SW480 (cell line): ENCODE results near the gene RGS2.
A peak's percentile ranks its signal among the peaks of the same experiment; 100 is the strongest.

ENCODE experiments used
- DNase-seq: peaks from one replicate; pipeline ENCODE4 v3.0.0-alpha.2; 2016; ENCODE audit warnings: low spot score

Gene RGS2

GRCh38 chr1:192795916-192796618 is 12.8 kb upstream of the RGS2 start:
- DNase-seq, result no peak

DNA sequence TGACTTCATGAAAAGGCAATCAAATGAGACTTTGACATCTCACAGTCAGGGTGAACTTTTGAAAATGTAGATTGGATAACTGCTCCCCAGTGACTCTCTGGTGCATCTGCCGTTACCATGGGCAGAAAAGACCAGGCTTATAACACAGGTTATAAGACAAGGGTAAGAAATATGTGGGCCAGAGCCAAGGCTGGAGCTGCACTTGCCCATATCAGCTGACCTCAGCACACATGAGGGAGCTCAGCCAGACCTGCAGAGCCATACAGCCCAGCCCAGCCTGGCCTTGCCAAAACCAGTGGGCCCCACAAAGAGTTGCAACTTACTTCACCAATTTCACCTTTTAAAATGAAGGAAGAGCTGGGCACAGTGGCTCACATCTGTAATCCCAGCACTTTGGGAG is 11.7 kb upstream of the RGS2 start:
- no peak for DNase-seq

- no peak for DNase-seq
Measured at GRCh38 chr1:192797891-192798290, 10.9 kb upstream of the RGS2 start.

GRCh38 chr1:192801451-192801850 is 7.4 kb upstream of the RGS2 start:
- no peak for DNase-seq

DNA sequence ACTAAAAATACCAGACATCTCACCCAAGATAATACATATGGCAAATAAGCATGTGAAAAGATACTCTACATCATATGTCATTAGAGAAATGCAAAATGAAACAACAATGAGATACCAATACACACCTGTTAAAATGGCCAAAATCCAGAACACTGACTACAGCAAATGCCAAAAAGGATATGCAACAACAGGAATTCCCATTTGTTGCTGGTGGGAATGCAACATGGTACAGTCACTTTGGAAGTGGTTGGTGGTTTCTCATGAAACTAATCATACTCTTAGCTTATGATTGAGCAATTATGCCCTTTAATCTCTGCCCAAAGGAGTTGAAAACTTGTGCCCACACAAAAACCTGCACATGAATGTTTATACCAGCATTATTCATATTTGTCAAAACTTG is 6.4 kb upstream of the RGS2 start:
- DNase-seq, result no peak

DNA sequence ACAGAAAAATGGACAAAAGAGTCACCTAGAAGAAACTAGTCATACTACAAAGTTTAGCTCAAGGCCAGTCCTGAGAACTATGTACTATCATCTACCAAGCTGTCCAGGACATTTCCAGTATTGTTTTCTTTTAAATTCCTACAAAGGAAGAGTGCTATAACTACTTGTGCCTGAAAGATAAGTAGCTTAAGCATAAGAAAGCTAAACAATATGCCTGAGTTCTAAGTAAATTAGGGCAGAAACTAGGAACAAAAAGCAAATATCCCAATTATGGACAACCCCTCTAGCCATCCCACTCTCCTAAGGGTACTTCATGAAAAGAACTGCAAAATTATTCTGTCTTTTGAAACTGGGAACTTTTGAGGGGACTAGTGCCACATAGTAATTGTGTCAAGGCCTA is 5.3 kb upstream of the RGS2 start:
- DNase-seq, result no peak

- peak; percentile 92 for DNase-seq
Measured at GRCh38 chr1:192805832-192806323, 3.0 kb upstream of the RGS2 start.

DNA sequence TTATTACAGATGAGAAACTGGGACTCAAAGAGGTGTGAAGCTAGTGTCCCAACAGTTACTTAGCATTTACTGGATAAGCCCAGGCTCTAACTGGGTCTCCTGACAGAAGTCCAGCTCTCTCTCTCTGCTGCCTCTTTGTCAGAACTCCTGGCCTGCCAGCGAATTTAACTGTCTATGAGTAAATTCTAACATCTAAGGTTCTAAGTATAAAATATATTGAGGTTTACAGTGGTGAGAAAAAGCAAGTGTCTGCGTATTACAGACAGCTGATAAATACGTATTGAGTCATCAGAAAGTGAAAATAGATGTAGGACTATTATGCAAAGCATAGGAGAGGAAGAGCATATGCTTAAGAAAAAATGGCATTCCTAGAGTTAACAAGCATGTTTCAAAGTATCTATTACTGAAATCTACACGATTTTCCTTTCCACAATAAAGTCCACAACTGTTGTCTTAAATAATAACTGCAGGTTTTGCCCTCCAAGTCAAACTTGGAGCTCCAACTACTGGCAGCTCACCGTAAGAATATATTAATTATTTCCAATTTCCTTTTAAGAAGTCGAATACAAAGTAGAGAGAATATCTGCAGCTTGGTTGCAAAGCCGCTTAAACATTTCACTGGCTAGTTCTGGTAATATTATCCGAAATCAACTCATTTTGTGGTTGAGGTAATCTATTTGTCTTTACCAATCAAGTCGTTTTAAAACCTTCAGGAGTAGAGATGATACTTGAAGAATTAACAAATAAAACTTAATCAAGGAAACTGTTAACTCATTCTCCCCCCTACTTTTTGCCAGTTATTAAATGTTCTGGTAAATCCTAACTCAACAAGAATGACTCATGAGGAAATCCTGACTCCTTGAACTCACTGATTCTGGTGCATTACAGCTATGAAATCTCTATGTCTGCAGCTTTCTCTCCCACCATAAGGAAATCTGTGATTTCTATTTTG is 1.4 kb upstream of the RGS2 start:
- DNase-seq, result no peak

GRCh38 chr1:192808163-192808517 is 699 bp upstream of the RGS2 start:
- DNase-seq, result no peak

DNA sequence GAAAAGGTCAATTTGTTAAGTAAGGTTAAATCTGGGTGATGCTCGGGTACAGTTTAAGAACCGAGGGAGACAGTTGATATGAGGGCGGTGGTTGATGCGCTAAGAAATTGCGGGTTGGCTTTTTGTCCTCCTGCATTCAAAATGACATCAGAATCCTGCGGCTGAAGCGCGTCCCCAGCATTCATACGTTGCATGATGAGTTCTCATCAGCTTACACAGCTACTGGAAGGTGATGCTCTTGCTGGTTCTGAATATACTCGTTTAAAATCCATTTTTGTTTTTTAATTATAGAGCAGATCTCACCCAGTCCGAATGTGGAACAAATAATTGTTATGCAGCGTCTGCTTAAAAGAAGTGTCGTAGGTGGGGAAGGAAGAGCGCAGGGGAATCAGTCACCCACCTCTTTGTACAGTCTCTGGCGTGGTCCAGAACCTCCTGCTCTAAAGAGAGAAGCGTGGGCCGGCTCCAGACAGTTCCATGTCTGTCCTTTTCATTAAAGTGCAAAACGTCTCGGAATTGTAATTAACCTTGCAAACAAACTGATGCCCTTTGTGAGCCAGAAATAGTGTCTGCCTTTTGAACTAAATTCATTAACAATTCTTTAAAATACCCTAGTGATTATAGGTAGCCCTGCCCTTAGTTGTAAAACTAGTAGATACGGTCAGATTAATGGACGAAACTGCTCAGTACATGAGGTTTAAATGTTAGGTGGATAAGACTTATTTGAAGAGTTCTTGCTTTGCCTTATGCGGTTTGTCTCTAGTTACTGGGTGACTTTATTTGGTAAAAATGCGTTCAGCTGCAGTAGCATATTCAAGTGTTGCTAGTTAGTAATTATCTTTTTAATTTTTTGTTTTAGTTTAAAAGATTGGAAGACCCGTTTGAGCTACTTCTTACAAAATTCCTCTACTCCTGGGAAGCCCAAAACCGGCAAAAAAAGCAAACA is 741 bp downstream of the RGS2 start:
- DNase-seq, result no peak

GRCh38 chr1:192810253-192810880 is 1.5 kb downstream of the RGS2 start:
- DNase-seq, result no peak

DNA sequence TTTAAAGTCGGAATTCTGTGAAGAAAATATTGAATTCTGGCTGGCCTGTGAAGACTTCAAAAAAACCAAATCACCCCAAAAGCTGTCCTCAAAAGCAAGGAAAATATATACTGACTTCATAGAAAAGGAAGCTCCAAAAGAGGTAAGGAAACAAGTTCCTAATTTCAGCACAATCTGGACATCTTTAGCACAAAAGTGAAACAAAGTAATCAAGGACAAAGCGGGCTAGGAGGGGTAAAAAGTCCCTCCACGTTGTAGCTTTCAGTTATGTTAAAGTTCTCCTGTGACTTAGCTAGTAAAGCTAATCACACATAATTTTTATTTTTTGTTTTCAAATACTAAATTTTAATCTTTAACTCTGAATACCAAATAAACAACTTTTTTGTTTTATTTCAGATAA is 2.2 kb downstream of the RGS2 start:
- no peak for DNase-seq

GRCh38 chr1:192811594-192812239 is 2.9 kb downstream of the RGS2 start:
- no peak for DNase-seq

- DNase-seq, result no peak
Measured at GRCh38 chr1:192812420-192813209, 3.8 kb downstream of the RGS2 start.

GRCh38 chr1:192814805-192815204 is 6.0 kb downstream of the RGS2 start:
- DNase-seq, result no peak

- DNase-seq, result no peak
Measured at GRCh38 chr1:192817246-192817645, 8.4 kb downstream of the RGS2 start.

DNA sequence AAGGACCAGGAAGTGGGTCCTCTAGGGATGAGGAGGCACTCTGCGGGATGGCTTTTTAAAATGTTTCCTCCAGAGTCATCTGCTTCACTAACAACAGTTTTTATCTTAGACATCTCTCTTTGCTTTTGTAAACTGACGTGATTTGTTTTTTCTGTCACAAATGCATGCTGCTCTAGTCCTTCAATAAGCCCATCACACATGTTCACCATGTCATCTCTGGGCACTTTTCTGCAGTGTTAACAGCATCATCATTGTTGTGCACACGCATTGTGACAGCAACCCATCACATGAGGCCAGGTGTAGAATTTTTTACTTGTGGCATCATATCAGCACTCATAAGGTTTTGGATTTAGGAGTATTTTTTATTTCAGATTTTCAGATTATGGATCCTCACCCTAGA is 12.5 kb downstream of the RGS2 start:
- no peak for DNase-seq

- DNase-seq, result no peak
Measured at GRCh38 chr1:192824511-192824910, 15.7 kb downstream of the RGS2 start.

DNA sequence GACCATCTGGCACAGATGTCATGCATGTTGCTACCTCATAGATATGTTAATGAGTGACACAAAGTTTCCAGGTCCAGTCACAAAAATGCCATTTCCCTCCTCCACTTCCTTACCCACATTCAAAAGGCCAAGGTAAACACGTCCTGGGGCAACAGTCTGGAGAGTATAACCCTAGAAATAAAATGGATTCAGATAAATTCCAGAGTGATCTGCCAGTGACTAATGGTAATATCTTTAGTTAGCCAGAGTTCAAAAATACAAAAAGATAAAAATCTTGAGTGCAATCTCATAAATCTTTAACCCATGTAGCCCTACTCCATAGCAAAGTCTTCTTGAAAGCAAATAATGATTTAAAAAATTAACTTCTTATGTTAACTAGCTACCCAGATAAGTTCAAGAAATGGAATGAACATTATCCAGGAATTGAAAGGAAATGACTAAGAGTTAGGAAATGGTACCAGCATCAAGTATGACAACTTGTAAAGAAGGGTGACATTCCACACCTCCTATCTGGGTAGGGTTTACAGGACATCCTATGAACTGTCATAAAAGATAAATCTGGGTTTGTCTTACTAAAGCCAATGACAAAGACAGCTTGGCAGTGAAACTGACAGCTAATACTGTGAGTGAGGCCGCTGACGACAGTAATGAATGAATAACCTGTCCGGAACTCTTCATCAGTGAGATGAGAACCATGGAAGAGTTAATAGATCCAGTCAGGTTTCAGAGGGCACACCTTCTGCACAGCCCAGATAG is 18.1 kb downstream of the RGS2 start:
- no peak for DNase-seq
